Fibroblast of the conjunctiva (primary cell): ENCODE measurements around the gene IQCH.

Experiments used
- DNase-seq: peaks from one replicate; pipeline ENCODE4 v3.0.0-alpha.2; 2010; ENCODE audit warnings: low read depth

IQCH gene

GRCh38 chr15:67504796-67505195 is 250.2 kb downstream of the IQCH start:
- peak; percentile 73 for DNase-seq

- DNase-seq = no peak
These were observed 251.3 kb downstream of the IQCH start for GRCh38 chr15:67505675-67506572.

DNA sequence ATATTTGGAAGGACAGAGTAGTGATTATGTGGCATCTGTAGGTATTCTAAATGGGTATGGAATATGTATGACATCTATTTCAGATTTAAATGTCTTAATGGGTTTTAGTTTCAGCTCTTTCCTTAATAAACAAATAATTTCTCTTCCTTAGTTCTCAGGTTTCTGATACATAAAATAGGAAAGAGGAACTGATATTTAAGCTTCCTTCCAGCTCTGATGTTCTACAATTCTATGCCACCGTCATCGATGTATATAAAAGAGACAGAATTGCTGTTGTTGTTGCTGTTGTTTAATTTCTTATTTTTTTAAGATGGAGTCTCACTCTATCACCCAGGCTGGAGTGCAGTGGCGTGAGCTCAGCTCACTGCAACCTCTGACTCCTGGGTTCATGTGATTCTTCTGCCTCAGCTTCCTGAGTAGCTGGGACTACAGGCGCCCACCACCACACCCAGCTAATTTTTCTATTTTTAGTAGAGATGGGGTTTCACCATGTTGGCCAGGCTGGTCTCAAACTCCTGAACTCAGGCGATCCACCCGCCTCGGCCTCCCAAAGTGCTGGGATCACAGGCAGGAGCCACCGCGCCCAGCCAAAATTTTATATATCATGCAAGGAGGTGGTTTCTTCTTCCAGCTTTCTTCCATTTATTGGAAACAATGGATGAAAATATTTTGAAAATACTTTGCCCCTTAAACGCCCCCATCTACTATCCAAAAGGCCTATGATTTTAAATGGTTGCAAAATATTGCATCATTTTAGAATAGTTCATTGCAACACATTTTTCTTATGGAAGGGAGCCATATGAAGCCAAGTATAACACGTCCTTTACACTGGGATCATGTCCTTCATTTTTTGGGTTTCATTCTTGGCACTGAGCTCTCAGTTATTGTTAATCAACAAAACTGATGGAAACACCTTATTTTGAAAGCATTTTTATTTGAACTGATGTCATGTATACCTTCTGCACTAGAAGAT is 252.5 kb downstream of the IQCH start:
- DNase-seq = peak; percentile 91

- DNase-seq = peak; percentile 54
These were observed 253.8 kb downstream of the IQCH start for GRCh38 chr15:67508407-67508806.

DNA sequence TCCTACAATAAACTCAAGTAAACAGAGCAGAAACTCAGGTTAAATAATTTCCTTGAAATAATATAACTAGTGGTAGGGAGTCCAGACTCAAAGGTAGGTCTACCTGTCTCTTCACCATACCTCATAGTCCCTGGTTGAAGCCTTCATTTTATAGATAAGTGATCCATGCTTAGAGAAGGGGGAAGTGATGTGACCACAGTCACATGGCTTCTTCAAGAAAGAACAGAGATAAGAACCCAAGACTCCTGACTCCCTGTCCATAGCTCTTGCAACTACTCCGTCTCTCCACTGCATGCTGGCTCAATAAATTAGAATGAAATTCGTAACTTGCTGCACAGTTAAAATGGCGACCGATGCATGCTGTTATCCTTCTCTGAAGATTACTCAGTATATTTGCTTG is 255.3 kb downstream of the IQCH start:
- no peak for DNase-seq

GRCh38 chr15:67510597-67511190 is 256.1 kb downstream of the IQCH start:
- peak; percentile 65 for DNase-seq

- no peak for DNase-seq
These were observed 257.0 kb downstream of the IQCH start for GRCh38 chr15:67511606-67512005.

DNA sequence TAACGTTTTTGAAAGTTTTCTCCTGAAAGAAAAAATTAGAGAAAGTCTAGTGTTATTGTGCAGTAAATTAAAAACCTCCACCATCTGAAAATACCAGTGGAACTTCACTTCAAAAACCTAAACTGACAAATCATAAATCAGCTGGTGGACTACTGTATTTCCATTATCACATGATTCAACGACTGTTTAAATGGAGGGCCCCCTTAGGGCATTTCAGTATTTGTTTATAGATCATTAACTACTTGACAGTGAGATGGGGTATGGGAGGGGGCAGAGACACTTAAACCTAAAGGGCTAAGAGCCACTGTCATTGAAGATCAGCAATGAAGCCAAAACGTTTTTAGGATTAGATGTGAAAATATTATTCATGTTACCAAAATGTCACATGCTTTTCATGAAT is 257.6 kb downstream of the IQCH start:
- no peak for DNase-seq

GRCh38 chr15:67512933-67513714 is 258.5 kb downstream of the IQCH start:
- no peak for DNase-seq

DNA sequence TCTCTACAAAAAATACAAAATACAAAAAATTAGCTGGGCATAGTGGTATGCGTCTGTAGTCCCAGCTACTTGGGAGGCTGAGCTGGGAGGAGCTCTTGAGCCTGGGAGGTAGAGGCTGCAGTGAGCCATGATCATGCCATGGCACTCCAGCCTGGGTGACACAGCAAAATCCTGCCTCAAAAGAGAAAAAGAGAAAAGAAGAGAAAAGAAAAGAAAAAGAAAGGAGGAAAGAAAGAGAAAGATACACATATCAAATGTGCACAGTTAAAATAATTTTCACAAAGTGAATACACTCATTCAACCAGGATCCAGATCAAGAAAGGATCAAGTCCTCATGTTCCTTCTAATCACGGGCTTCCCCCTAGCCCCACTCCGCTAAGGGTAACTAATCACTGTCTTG is 260.5 kb downstream of the IQCH start:
- no peak for DNase-seq

- no peak for DNase-seq
These were observed 261.0 kb downstream of the IQCH start for GRCh38 chr15:67515557-67515956.

GRCh38 chr15:67520321-67521028 is 265.9 kb downstream of the IQCH start:
- DNase-seq = no peak

DNA sequence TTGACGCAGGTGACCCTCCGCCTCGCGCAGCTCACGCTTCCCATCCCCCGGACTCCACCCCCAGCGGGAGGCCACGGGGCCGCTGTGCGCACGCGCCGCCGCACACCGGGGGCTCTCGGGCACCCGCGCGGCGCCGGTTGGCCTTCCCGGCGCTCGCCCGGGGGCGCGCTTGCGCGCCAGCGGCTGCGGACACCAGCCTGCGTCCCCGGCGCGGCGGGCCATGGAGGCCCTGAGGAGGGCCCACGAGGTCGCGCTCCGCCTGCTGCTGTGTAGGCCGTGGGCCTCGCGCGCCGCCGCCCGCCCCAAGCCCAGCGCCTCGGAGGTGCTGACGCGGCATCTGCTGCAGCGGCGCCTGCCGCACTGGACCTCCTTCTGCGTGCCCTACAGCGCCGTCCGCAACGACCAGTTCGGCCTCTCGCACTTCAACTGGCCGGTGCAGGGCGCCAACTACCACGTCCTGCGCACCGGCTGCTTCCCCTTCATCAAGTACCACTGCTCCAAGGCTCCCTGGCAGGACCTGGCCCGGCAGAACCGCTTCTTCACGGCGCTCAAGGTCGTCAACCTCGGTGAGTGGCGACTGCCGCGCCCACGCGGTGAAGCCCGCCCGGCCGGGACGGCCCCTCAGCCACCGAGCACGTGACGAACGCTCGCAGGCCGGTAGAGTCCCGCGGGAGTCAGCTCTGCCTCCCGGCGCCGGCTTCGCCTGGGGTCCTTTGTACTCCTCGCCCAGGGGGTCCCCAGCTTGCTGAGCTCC is 266.6 kb downstream of the IQCH start, which contains the start of gene C15orf61:
Gene C15orf61, plus strand, starts transcription at position 103 of the 754 bp plus-strand sequence. Its CDS starts 118 bp downstream, at position 221.
- peak; percentile 47 for DNase-seq

DNA sequence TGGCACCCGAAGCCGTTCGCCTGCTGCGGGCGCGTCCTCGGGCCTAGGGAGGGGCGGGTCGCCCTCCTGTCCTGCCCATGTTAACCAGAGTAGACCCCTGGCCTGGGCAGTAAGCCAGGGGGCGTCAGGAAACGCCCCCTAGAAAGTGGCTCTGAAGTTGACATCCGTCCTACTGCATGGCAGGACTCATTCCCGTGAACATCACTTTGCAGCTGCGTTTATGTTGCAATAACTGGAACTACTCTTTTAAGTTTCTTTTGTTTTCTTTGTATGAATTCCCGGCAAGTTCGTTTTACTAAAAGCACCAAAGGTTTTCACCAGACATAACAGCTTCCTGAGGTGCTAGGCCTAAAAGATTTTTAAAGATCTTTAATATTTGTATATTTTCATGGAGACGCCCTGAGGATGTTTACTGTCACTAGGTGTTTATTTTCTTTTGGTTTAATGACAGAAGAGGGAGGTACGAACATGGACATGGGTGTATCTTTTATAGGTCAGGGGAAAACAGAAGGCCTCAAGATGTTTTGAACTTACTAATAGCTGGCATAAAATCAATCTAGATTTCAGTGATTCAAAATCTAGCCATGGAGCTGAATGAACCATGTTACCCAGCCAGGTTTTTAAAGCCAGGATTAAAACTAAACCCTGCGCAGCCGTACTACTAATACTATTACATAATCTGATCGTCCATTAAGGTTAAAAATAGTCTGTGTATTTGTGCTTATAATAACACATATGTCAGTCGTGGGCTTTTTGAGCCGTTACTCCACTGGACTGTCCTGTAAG is 267.4 kb downstream of the IQCH start:
- peak; percentile 73 for DNase-seq

GRCh38 chr15:67523330-67523729 is 268.7 kb downstream of the IQCH start:
- no peak for DNase-seq

GRCh38 chr15:67524235-67524634 is 269.6 kb downstream of the IQCH start:
- DNase-seq = no peak

- DNase-seq = no peak
These were observed 273.9 kb downstream of the IQCH start for GRCh38 chr15:67528513-67528912.

DNA sequence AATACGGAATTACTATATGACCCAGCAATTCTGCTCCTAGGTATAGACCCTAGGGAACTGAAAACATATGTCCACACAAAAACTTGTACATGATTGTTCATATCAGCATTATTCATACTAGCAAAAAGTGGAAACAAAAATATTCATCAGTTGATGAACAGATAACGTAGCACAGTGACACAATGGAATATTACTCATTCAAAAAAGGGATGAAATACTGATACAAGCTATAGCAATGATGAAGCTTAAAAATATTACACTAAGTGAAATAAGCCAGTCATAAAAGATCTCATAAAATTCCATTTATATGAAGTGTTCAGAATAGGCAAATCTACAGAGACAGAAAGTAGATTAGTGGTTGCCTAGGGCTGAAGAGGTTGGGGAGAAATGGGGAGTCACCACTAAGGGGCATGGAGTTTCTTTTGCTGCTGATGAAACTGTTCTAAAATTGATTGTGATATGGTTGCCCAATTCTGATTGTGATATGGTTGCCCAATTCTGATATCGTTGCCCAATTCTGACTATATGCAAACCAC is 276.9 kb downstream of the IQCH start:
- DNase-seq = no peak

DNA sequence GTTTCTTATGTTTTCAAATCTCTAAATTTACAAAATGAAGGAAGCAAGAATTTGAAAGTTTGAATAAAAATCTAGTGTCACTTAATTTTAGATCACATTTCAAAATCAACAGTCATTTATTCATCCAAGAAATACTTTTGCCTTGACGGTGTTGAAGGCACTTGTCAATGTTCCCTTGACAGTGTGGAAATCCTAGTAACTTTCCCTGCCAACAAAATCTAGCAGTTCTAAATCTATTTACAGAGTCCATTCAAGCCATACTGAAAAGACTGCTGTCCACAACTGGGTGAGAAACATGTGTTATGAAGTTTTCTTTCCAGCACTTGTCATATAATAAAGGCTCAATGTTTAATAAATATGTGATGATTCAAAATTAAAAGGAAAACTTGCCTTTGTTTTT is 279.3 kb downstream of the IQCH start:
- DNase-seq = no peak
